ENCODE results near the gene COL17A1. TPM values are rescaled to one million over a fixed set of nuclear protein-coding genes. Genes with fewer than 3 reads are reported as not detected.

The COL17A1 gene
- total RNA-seq, 2 experiments from 2014 or later = not detected

DNA sequence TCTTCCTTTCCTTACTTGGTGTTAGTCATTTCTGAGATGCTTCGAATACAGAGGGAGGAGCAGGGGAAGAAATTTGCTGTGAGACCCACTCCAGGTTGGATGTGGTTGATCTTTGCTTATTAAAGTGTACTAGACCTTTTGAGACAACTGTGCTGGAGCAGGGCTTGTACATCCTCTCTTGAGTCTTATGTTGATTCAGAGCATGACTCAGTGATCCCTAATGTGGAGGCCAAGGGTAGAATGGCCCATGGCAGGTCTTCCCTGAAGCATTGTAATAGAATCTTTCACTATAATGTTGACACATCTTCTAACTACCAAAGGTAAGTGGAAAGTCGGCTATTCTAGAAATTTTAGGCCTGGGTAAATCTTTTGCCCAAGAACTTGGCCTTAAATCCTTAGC lies 19.2 kb upstream of the COL17A1 start:
- ATAC-seq (peak; percentile 55), DNase-seq (no peak)
- TF ChIP-seq, protein P1, sequence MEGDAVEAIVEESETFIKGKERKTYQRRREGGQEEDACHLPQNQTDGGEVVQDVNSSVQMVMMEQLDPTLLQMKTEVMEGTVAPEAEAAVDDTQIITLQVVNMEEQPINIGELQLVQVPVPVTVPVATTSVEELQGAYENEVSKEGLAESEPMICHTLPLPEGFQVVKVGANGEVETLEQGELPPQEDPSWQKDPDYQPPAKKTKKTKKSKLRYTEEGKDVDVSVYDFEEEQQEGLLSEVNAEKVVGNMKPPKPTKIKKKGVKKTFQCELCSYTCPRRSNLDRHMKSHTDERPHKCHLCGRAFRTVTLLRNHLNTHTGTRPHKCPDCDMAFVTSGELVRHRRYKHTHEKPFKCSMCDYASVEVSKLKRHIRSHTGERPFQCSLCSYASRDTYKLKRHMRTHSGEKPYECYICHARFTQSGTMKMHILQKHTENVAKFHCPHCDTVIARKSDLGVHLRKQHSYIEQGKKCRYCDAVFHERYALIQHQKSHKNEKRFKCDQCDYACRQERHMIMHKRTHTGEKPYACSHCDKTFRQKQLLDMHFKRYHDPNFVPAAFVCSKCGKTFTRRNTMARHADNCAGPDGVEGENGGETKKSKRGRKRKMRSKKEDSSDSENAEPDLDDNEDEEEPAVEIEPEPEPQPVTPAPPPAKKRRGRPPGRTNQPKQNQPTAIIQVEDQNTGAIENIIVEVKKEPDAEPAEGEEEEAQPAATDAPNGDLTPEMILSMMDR (IDR thresholded peaks at IDR 0.05) = no peak
- Mint-ChIP-seq H3K4me1 (ENCODE audit: low read depth) (peaks cover 9% of the 10 kb centered on the region), H3K36me3 (ENCODE audit: low read depth) (no peaks in the 10 kb centered on the region), H3K27me3 (no peaks in the 10 kb centered on the region), H3K4me3 (no peak overlapping the region), H3K9me3 (no peaks in the 10 kb centered on the region), H3K27ac (no peak overlapping the region)
- intact Hi-C loops (cut with micrococcal nuclease) = no loop called here
- CTCF ChIA-PET = no interaction called here
- POLR2A ChIA-PET = no interaction called here

DNA sequence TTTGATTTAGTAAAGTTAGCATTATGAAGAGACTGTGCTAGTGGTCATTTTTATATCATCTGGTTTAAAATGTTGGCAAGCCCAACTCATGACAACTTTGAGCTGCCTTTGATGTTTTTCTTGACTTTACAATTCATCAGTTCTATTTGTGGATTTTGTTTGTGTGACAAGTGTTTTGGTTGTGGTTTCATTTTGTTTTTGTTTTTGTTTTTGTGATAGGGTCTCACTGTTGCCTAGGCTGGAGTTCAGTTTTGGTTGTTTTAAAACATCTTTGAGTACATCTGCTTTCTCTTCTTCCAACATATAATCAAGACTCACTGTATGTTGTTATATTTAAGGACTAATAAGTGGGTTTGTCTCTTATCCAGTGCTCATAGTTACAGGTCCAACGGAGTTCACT lies 18.7 kb upstream of the COL17A1 start:
- TF ChIP-seq, protein P1 (IDR thresholded peaks at IDR 0.05) = no peak
- intact Hi-C loops (cut with micrococcal nuclease) = no loop called here
- CTCF ChIA-PET = interaction anchor here (1.9 kb wide), 1 partner anchor 33 kb away, joined by 7 read pairs; no protein-coding TSS in a partner anchor
- Mint-ChIP-seq H3K4me1 (ENCODE audit: low read depth) (peaks cover 4% of the 10 kb centered on the region), H3K27me3 (no peaks in the 10 kb centered on the region), H3K27ac (no peak overlapping the region), H3K36me3 (ENCODE audit: low read depth) (no peaks in the 10 kb centered on the region), H3K9me3 (no peaks in the 10 kb centered on the region), H3K4me3 (no peak overlapping the region)
- no peak for ATAC-seq
- DNase-seq = no peak
- POLR2A ChIA-PET = no interaction called here

DNA sequence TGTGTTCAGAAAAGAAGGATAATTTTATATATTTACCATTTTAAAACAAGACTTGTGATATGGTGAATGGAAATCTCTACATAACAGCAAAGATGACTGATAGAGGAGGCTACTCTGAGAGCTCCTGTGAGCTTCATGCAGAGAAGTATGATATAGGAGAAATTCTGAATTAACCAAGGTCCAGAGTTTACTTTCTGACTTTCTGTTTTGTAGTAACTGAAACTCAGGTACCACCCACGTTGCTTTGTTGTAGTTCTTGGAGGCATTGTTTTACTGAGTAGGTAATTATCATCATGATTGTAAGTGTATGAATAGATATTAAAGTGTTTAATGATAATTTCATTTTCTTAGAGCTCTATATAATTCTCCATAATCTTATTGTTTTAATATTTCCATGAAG lies 18.3 kb upstream of the COL17A1 start:
- ATAC-seq = no peak
- no peaks in the 10 kb centered on the region for H3K36me3 Mint-ChIP-seq (ENCODE audit: low read depth)
- H3K9me3 Mint-ChIP-seq = no peaks in the 10 kb centered on the region

DNA sequence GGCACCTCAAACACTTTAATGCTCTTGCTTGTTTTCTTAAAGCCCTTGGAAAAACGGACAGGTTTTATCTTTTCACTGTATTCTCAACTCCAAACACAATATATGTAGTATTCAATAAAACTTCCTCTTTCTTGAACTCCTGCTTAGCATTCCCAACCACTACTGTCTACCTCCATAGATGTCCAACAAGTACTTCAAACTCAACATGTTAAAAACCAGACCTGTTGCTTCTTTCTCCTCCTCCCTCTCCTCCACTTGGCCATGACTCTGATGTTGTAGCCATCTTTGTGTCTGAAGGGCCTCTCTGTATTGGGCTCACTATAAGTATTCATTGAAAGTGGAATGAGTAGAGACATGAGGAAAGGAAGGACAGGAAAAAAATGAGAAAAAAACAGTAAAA lies 16.2 kb upstream of the COL17A1 start:
- DNase-seq = no peak
- intact Hi-C loops (cut with micrococcal nuclease) = no loop called here
- TF ChIP-seq, protein P1 (IDR thresholded peaks at IDR 0.05) = no peak
- CTCF ChIA-PET = interaction anchor here (1.2 to 2.5 kb wide), 3 partner anchors 12 to 20 kb away, joined by 3 to 7 read pairs (median 6); partner anchors contain the start of gene SFR1
- H3K27ac Mint-ChIP-seq = no peak overlapping the region
- peaks cover 3% of the 10 kb centered on the region for H3K4me1 Mint-ChIP-seq (ENCODE audit: low read depth)
- ATAC-seq = no peak
- no peak overlapping the region for H3K4me3 Mint-ChIP-seq
- no peaks in the 10 kb centered on the region for H3K9me3 Mint-ChIP-seq
- no peaks in the 10 kb centered on the region for H3K36me3 Mint-ChIP-seq (ENCODE audit: low read depth)
- POLR2A ChIA-PET = interaction anchor here (1.0 to 1.6 kb wide), 2 partner anchors 19 to 24 kb away, joined by 3 to 7 read pairs; partner anchors contain the start of gene SFR1
- H3K27me3 Mint-ChIP-seq = no peaks in the 10 kb centered on the region

More for the DNA sequence above, 18.3 kb upstream of the COL17A1 start:
- TF ChIP-seq, protein P1 (IDR thresholded peaks at IDR 0.05) = no peak
- ChIA-PET POLR2A (no interaction called here), CTCF (interaction anchor here (1.3 to 1.9 kb wide), 3 partner anchors 24 to 32 kb away, joined by 3 to 7 read pairs (median 3); no protein-coding TSS in a partner anchor)
- no peak for DNase-seq
- intact Hi-C loops (cut with micrococcal nuclease) = no loop called here
- Mint-ChIP-seq H3K27ac (no peak overlapping the region), H3K27me3 (no peaks in the 10 kb centered on the region), H3K4me3 (no peak overlapping the region), H3K4me1 (ENCODE audit: low read depth) (peaks cover 3% of the 10 kb centered on the region)

DNA sequence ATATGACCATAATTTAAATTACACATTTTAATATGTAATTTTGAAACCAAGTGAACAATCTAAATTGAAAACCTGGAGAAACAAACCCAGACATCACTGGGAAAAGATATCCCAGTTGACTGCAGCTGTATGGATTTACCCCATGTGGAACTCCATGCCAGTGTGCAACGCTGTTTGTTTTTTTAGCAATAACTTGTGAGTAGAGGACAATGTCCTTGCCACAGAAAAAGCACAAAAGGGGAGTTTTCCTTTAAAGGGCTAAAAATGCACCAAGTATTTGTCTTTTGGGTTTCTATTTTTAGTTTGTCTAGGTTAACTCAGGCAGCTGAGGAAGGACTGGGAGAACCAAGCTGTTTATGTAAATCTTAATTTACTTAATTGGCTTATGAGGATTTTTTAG lies 15.1 kb upstream of the COL17A1 start:
- H3K9me3 Mint-ChIP-seq = peaks cover 1% of the 10 kb centered on the region
- POLR2A ChIA-PET = interaction anchor here (1.0 kb wide), 1 partner anchor 22 kb away, joined by 3 read pairs; no protein-coding TSS in a partner anchor

More for the DNA sequence above, 15.1 kb upstream of the COL17A1 start:
- ATAC-seq (no peak), DNase-seq (no peak)
- H3K27me3 Mint-ChIP-seq = peaks cover 3% of the 10 kb centered on the region
- no peaks in the 10 kb centered on the region for H3K36me3 Mint-ChIP-seq (ENCODE audit: low read depth)
- H3K4me3 Mint-ChIP-seq = no peak overlapping the region
- CTCF ChIA-PET = interaction anchor here (1.0 to 2.5 kb wide), 2 partner anchors 21 to 30 kb away, joined by 3 to 7 read pairs; partner anchors contain the start of gene SFR1
- H3K4me1 Mint-ChIP-seq (ENCODE audit: low read depth) = peaks cover 3% of the 10 kb centered on the region
- TF ChIP-seq, protein P1 (IDR thresholded peaks at IDR 0.05) = no peak
- no peak overlapping the region for H3K27ac Mint-ChIP-seq
- intact Hi-C loops (cut with micrococcal nuclease) = no loop called here
